GM12878 (cell line): ENCODE measurements around the gene CYP26C1. TPM values are rescaled to one million over a fixed set of nuclear protein-coding genes. Genes with fewer than 3 reads are reported as not detected.
"Not testable (repeated sequence)": the region's sequence is repeated elsewhere in the genome, so short reads cannot be mapped to it uniquely, and the experiment has no call there.

Experiments used
- ATAC-seq: fragments of 200-7000 bp; cut with Tn5 transposase; 3 replicates; pipeline ENCODE4 v1.9.1; 2020; ENCODE audit warnings: mild to moderate bottlenecking, moderate library complexity
- BruUV-seq: library from RNA; stranded (reverse); fragments of 400-500 nt; replicated peaks from 2 replicates; lab custom pipeline; 2021; lab: Mats Ljungman, UMichigan
- CTCF ChIA-PET: fragments of 300-600 bp; sonication (Branson Sonifier 250); formaldehyde crosslinking; extraction: SDS; loops from one replicate; lab custom pipeline; 2021; ENCODE audit warnings: inconsistent platforms; lab: Yijun Ruan, JAX
- POLR2A ChIA-PET: fragments of 350-600 bp; formaldehyde crosslinking; extraction: SDS; loops from one replicate; lab custom pipeline; 2021; ENCODE audit warnings: inconsistent platforms; lab: Charles Lee
- RAD21 ChIA-PET: fragments of 300-600 bp; sonication (Branson Sonifier 250); formaldehyde crosslinking; loops from one replicate; lab custom pipeline; 2023; ENCODE audit warnings: antibody characterized with exemption; ENCODE audit not compliant: unreplicated experiment; lab: Charles Lee
- SMC1A ChIA-PET: fragments of 300-600 bp; sonication (Branson Sonifier 250); formaldehyde crosslinking; loops from one replicate; lab custom pipeline; 2023; ENCODE audit not compliant: unreplicated experiment, uncharacterized antibody; lab: Charles Lee
- DNase-seq: peaks from one replicate; pipeline ENCODE4 v3.0.0-alpha.2; 2011; ENCODE audit warnings: low read depth, low spot score
- FAIRE-seq: peaks from 3 replicates; lab custom pipeline; 2011; peaks lifted over from hg19 to GRCh38; lab: Jason Lieb, UNC
- H2AFZ ChIP-seq: 2 replicates; pipeline ENCODE4 v1.6.0; 2011; ENCODE audit warnings: low read depth, low read length, control low read depth; ENCODE audit not compliant: control insufficient read depth
- H3K27ac ChIP-seq: 2 replicates; pipeline ENCODE4 v1.5.1; 2011; ENCODE audit warnings: control low read depth; ENCODE audit not compliant: control insufficient read depth, insufficient read depth
- H3K27me3 ChIP-seq, 2 experiments: replicated peaks in 1 of 2; 2 replicates each; pipeline versions ENCODE4 v1.6.0 to v1.6.1; 2011; ENCODE audit warnings: low read length in 1 of 2; ENCODE audit not compliant: control insufficient read depth in 2 of 2, insufficient read depth in 2 of 2
- H3K36me3 ChIP-seq, 2 experiments: 2 replicates each; pipeline ENCODE4 v1.5.1; 2011; ENCODE audit warnings: low read length in 1 of 2; ENCODE audit not compliant: control insufficient read depth in 2 of 2, insufficient read depth in 2 of 2
- H3K4me1 ChIP-seq: 2 replicates; pipeline ENCODE4 v1.6.1; 2011; ENCODE audit warnings: mild to moderate bottlenecking, low read length, moderate library complexity, mixed read lengths; ENCODE audit not compliant: control insufficient read depth, insufficient read depth
- H3K4me2 ChIP-seq: 2 replicates; pipeline ENCODE4 v1.6.0; 2011; ENCODE audit warnings: control low read depth; ENCODE audit not compliant: control insufficient read depth, insufficient read depth
- H3K4me3 ChIP-seq: fragments of 200-600 bp; sonication (generic); 2 replicates; pipeline ENCODE4 v1.5.1; 2016
- H3K79me2 ChIP-seq: 2 replicates; pipeline ENCODE4 v1.6.0; 2011; ENCODE audit warnings: low read length; ENCODE audit not compliant: control insufficient read depth, insufficient read depth
- H3K9ac ChIP-seq: 2 replicates; pipeline ENCODE4 v1.8.0; 2011; ENCODE audit warnings: low read length, control low read depth, mixed read lengths; ENCODE audit not compliant: control insufficient read depth, insufficient read depth
- H3K9me3 ChIP-seq: replicated peaks from 3 replicates; pipeline ENCODE4 v1.5.1; 2011; ENCODE audit warnings: mild to moderate bottlenecking, low read length; ENCODE audit not compliant: control insufficient read depth, insufficient read depth
- H4K20me1 ChIP-seq: 2 replicates; pipeline ENCODE4 v1.6.0; 2011; ENCODE audit not compliant: control insufficient read depth, insufficient read depth
- MLLT1 ChIP-seq: fragments of 450-650 bp; IDR thresholded peaks from 2 replicates; pipeline ENCODE4 v1.6.1; 2016; ENCODE audit warnings: mild to moderate bottlenecking
- ZNF217 ChIP-seq: fragments of 450-650 bp; IDR thresholded peaks from 2 replicates; pipeline ENCODE4 v1.6.1; 2017; ENCODE audit warnings: antibody characterized with exemption, mild to moderate bottlenecking
- WGBS: methylation state at CpG from one replicate; pipeline ENCODE4 v1.1.6; 2016; ENCODE audit warnings: low lambda C conversion rate; ENCODE audit not compliant: insufficient replicate concordance, insufficient coverage; ENCODE audit errors: missing lambda C conversion rate; 5-methylcytosine and 5-hydroxymethylcytosine counted together
- in situ Hi-C: fragments of 300-500 bp; cut with MboI; formaldehyde crosslinking; loops from 9 replicates; pipeline ENCODE4 v1.14.3; 2018; ENCODE audit warnings: mixed read lengths
- intact Hi-C: fragments of 100-400 bp; cut with micrococcal nuclease; formaldehyde crosslinking; loops from one replicate; pipeline ENCODE4 v1.14.2; 2022; ENCODE audit not compliant: unreplicated experiment
- polyA plus RNA-seq, 11 experiments: library from polyadenylated mRNA; depleted of rRNA in 4 of 11; unstranded in 6 of 11; stranded (reverse) in 5 of 11; fragments of >200 nt; fragmentation: Nextera tagmentation in 4 of 11; fragmentation: Illumina TruSeq in 1 of 11; extraction: Ambion mirVana in 4 of 11; extraction: Trizol in 1 of 11; gene quantifications; 1 replicate in 1 of 11; 2 replicates in 10 of 11; pipeline versions ENCODE4 v1.2.1 to v1.2.3, GENCODE V29; 2011 to 2016; ENCODE audit warnings: inconsistent platforms in 2 of 11, missing spikeins in 2 of 11, low read depth in 1 of 11
- total RNA-seq, 4 experiments: library from RNA; depleted of rRNA in 3 of 4; stranded (reverse); fragments of >200 nt in 3 of 4; fragmentation: Illumina TruSeq in 1 of 4; extraction: Trizol in 1 of 4; gene quantifications; 2 replicates each; pipeline versions ENCODE4 v1.2.1 to v1.2.3, GENCODE V29; 2013 to 2021
- TF ChIP-seq, protein P1 (sequence below): fragments of 450-650 bp; IDR thresholded peaks from 2 replicates; pipeline ENCODE4 v1.6.1; 2014; ENCODE audit warnings: mild to moderate bottlenecking

CYP26C1 gene
- total and polyA plus RNA-seq, 10 of the 15 experiments (the other 5 are each of a cell fraction or from before 2014, with no cell fraction given) = under 0.01 to 0.08 TPM; not detected in 8

GRCh38 chr10:93099670-93100069 is 39.1 kb downstream of the CYP26C1 start:
- no peak overlapping the region for H3K27ac ChIP-seq
- no peak overlapping the region for H3K4me3 ChIP-seq
- ATAC-seq (no peak), DNase-seq (no peak), FAIRE-seq (no peak)
- no peaks in the 10 kb centered on the region for H4K20me1 ChIP-seq
- no peaks in the 10 kb centered on the region for H3K27me3 ChIP-seq
- no peaks in the 10 kb centered on the region for H3K79me2 ChIP-seq
- ChIA-PET CTCF (interaction anchor here (1.9 kb wide), 1 partner anchor 16 kb away, joined by 7 read pairs; no protein-coding TSS in a partner anchor), RAD21 (no interaction called here), SMC1A (no interaction called here), POLR2A (no interaction called here)
- no peak overlapping the region for H3K9ac ChIP-seq
- H3K9me3 ChIP-seq = no peaks in the 10 kb centered on the region; the same call in 2 of the 3 replicates
- no peak for TF ChIP-seq ZNF217
- TF ChIP-seq, protein P1, sequence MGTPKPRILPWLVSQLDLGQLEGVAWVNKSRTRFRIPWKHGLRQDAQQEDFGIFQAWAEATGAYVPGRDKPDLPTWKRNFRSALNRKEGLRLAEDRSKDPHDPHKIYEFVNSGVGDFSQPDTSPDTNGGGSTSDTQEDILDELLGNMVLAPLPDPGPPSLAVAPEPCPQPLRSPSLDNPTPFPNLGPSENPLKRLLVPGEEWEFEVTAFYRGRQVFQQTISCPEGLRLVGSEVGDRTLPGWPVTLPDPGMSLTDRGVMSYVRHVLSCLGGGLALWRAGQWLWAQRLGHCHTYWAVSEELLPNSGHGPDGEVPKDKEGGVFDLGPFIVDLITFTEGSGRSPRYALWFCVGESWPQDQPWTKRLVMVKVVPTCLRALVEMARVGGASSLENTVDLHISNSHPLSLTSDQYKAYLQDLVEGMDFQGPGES = no peak
- no peak for TF ChIP-seq MLLT1
- WGBS = 27% methylated on average over 7 of the region's 7 CpGs
- no peaks in the 10 kb centered on the region for H3K4me1 ChIP-seq
- in situ Hi-C loops = no loop called here
- no peak overlapping the region for H3K4me2 ChIP-seq
- H2AFZ ChIP-seq = no peak overlapping the region
- H3K36me3 ChIP-seq = no peaks in the 10 kb centered on the region
- intact Hi-C loops = no loop called here
- BruUV-seq = no TSS peak

GRCh38 chr10:93101148-93101547 is 40.5 kb downstream of the CYP26C1 start:
- H3K27ac ChIP-seq, H3K36me3 ChIP-seq, H3K9ac ChIP-seq, FAIRE-seq, H3K27me3 ChIP-seq, intact Hi-C loops, H3K4me2 ChIP-seq, ATAC-seq, H3K9me3 ChIP-seq, POLR2A ChIA-PET, H2AFZ ChIP-seq, DNase-seq, H3K79me2 ChIP-seq, in situ Hi-C loops, H4K20me1 ChIP-seq, RAD21 ChIA-PET, H3K4me1 ChIP-seq, H3K4me3 ChIP-seq, BruUV-seq: not testable (repeated sequence)
- CTCF ChIA-PET = interaction anchor here (1.9 kb wide), 1 partner anchor 15 kb away, joined by 7 read pairs; no protein-coding TSS in a partner anchor
- 43% methylated on average over 3 of the region's 3 CpGs for WGBS
- SMC1A ChIA-PET = interaction anchor here (0.8 kb wide), 1 partner anchor 188 kb away, joined by 4 read pairs; no protein-coding TSS in a partner anchor
